Stimulated activated CD8-positive, alpha-beta memory T cell treated with anti-CD3 and anti-CD28 coated beads, Interleukin-4, amount 100 ng/mL, for 24 hours (primary cell): ENCODE measurements around the gene IL3RA.
"Not testable (repeated sequence)": the region's sequence is repeated elsewhere in the genome, so short reads cannot be mapped to it uniquely, and the experiment has no call there.

Experiments
- DNase-seq: peaks from one replicate; pipeline ENCODE4 v3.0.0-alpha.2; 2020; ENCODE audit warnings: low read depth

IL3RA gene

GRCh38 chrX:1336331-1336943, at the start of gene IL3RA:
IL3RA (plus strand) TSS chrX:1336785; CDS start chrX:1341766, 4,981 bp downstream.
- DNase-seq = no peak

DNA sequence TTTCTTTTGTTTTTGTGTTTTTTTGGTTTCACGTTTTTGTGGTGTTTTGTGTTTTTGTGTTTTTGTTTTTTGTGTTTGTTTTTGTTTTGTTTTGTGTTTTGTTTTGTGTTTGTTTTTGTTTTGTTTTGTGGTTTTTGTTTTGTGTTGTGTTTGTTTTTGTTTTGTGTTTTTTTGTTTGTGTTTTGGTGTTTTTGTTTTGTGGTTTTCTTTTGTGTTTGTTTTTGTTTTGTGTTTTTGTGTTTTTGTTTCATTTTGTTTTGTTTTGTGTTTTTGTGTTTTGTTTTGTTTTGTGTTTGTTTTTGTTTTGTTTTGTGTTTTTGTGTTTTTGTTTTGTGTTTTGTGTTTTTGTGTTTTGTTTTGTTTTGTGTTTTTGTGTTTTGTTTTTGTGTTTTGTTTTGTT, 47.0 kb upstream of the IL3RA start:
- no peak for DNase-seq

DNA sequence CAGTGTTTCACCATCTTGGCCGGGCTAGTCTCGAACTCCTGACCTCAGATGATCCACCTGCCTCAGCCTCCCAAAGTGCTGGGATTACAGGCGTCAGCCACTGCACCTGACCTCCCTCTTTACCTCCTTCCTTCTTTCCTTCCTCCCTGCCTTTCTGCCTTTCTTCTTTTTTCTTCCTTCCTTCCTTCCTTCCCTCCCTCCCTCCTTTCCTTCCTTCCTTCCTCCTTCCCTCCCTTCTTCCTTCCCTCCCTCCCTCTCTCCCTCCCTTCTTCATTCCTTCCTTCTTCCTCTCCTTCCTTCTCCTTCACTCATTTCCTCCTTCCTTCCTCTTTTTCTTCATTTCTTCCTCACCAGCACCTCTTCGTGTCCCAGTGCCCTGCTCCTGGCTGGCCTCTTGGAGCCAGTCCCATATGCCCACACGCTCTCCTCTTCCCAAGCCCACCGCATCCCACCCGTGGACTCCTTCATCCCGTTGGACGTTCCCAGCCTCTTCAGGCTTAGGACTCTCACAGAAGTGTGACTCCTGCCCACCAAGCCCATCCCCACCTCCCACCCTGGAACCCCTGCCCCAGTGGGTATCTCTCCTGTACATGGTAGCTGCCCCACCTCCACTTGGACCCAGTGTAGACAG, 45.4 kb upstream of the IL3RA start:
- DNase-seq = no peak

- DNase-seq = no peak
Measured at GRCh38 chrX:1292575-1293290, 43.9 kb upstream of the IL3RA start.

DNA sequence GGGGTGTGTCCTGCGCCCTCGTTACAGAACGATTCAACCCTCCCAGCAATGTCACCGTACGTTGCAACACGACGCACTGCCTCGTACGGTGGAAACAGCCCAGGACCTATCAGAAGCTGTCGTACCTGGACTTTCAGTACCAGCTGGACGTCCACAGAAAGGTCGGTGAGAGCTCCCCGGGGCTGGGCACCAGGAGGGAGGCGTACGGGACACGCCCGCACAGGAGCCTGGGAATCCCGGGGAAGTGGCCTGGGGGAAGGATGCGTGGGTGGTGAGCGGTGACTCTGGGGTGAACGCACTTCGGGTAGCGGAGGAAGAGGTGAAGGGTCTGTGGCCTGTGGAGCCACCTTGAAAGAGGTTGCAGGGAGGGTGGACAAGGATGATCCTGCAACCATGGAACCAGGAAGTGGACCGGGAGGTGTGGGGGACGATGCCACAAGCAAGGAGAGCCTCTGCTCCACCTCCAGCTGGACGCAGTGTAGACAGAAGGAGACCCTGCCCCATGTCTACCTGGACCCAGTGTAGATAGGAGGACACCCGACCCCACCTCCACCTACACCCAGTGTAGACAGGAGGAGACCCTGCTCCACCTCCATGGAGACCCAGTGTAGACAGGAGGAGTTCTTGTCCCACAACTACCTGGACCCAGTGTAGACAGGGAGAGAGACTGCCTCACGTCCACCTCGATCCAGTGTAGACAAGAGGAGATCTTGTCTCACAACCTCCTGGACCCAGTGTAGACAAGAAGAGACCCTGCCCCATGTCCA, 42.1 kb upstream of the IL3RA start:
- DNase-seq = no peak

GRCh38 chrX:1295550-1295949, 41.0 kb upstream of the IL3RA start:
- DNase-seq = no peak

DNA sequence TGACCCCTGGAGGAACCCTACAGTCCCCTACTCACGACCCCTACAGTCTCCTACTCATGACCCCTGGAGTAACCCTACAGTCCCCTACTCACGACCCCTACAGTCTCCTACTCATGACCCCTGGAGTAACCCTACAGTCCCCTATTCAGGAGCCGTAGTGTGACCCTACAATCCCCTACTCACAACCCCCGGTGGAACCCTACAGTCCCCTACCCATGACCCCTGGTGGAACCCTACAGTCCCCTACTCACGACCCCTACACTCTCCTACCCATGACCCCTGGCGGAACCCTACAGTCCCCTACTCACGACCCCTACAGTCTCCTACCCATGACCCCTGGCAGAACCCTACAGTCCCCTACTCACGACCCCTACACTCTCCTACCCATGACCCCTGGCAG, 39.0 kb upstream of the IL3RA start:
- DNase-seq = not testable (repeated sequence)

- no peak for DNase-seq
Measured at GRCh38 chrX:1300449-1300848, 36.1 kb upstream of the IL3RA start.

GRCh38 chrX:1305411-1305810, 31.2 kb upstream of the IL3RA start:
- DNase-seq = no peak

DNA sequence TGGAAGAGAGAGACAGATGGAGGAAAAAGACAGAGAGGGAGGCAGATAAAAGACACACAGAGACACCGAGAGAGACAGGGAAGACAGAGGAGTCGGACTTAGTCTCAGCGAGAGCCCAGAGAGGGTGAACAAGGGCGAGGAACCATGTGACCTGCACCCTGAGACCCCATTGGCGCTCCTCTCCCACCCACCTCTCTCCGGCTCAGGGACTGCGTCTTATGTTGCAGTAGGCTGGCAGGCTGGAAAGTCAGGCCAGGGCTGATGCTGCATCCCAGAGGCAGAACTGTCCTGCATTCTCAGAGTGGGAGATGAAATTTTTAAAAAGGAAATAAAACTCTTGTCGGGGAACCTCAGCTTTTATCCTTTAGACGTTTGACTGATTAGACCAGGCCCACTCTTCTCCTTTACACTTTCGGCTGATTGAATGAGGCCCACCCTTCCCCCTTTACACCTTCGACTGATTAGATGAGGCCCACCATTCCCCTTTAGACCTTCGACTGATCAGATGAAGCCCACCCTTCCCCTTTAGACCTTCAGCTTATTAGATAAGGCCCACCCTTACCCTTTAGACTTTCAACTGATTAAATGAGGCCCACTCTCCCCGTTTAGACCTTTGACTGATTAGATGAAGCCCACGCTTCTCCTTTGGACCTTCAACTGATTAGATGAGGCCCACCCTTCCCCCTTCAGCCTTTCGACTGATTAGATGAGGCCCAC, 29.5 kb upstream of the IL3RA start:
- no peak for DNase-seq

DNA sequence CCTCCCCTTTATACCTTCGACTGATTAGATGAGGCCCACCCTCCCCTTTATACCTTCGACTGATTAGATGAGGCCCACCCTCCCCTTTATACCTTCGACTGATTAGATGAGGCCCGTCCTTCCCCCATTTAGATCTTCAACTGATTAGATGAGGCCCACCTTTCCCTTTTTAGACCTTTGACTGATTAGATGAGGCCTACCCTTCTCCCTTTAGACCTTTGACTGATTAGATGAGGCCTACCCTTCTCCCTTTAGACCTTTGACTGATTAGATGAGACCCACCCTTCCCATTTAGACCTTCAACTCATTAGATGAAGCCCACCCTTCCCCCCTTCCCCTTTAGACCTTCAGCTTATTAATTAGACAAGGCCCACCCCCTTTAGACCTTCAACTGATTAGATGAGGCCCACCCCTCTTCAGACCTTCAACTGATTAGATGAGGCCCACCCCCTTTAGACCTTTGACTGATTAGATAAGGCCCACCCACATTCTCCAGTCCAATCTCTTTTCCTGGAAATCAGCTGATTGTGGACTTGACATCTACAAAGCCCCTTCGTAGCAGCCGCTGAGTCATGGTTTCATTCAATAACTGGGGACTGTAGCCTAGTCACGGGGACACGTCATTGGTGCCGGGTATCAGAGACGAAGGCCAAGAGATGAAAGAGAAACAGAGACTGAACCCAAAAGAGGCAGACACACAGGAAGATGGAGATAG, 28.8 kb upstream of the IL3RA start:
- DNase-seq = no peak

- no peak for DNase-seq
Measured at GRCh38 chrX:1308476-1308875, 28.1 kb upstream of the IL3RA start.

DNA sequence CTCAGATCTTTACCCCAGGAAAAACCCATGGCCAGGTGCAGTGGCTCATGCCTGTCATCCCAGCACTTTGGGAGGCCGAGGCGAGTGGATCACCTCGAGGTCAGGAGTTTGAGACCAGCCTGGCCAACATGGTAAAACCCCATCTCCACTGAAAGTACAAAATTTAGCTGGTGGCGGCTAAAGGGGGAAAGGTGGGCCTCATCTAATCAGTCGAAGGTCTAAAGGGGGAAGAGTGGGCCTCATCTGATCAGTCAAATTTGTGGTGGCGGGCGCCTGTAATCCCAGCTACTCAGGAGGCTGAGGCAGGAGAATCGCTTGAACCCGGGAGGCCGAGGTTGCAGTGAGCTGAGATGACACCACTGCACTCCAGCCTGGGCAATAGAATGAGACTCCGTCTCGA, 27.7 kb upstream of the IL3RA start:
- DNase-seq = not testable (repeated sequence)

- DNase-seq = no peak
Measured at GRCh38 chrX:1313788-1314187, 22.8 kb upstream of the IL3RA start.

DNA sequence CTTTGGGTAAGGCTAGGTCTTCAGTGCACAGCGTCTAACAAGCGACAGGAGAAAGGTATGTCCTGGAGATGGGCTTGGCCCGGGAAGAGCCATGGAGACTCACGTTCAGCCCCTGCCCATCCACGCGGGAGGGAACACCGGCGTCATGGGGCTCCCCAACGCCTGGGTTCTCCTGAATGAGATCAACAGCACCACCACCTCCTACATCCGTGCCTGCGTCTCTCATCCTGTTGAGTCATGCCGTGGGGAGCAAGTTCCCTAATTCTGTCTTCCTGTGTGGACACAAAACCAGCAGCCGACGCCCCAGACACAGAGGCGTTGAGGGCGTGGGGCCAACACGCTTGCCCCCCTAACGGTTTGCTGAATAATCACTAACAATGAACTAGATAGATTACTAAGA, 20.1 kb upstream of the IL3RA start:
- no peak for DNase-seq

DNA sequence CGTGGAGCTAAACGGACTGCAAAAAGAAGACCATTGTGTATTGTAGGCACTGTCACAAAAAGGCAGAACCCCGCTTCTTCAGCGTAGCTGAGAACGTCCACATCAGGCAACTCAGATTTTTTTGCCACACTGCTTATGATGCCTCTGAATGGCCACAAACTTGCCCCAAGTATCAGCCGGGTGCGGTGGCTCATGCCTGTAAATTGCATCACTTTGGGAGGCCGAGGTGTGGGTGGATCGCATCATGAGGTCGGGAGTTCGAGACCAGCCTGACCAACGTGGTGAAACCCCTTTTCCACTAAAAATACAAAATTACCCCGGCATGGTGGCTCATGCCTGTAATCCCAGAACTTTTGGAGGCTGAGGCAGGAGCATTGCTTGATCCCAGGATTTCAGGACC, 14.9 kb upstream of the IL3RA start:
- DNase-seq = no peak

DNA sequence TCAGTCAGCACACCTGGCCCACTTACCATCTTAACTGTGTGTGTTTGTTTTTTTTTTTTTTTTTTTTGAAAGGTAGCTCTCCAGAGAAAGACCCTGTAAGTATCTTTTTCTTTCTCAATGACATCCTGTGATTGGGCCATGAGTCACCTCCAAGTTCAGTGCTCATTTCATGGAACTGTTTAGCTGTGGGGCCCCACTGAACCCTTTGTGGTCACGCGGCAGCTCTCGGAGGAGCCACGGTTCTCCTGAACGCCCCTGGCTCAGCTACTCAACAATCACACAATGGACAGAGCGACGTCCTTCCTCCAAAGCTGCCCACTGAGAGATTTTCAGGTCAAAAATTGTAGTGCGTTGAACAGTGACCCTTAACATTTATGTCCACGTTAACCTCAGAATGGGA, 14.2 kb upstream of the IL3RA start:
- DNase-seq = no peak

GRCh38 chrX:1323315-1323714, 13.3 kb upstream of the IL3RA start:
- DNase-seq = peak; percentile 22

DNA sequence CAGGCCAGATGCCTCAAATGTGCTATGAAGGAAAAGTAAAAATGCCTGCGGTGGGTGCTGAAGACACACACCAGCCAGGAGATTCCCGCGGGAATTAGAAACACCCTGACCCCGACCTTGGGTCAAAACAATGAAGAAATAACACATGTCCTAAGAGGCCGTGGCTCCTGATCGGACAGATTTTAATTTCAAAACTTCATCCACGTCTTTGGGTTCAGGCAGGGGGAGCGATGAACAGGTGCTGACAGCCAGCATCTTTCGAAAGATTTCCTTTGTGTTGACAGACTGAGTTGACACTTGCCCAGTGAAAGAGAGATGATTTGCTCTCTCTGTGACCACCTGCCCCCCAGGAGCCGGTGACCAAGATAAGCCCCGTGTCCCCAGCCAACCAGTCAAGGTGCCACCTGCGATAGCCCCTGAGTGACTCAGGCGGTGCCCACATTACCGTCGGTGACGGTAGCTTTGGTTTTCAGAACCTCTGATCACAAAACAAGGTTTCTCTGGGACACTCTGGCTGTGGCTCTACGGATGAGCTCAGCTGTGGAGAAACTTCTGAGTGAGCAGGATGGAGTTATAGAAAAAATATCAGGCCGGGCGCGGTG, 11.0 kb upstream of the IL3RA start:
- no peak for DNase-seq

DNA sequence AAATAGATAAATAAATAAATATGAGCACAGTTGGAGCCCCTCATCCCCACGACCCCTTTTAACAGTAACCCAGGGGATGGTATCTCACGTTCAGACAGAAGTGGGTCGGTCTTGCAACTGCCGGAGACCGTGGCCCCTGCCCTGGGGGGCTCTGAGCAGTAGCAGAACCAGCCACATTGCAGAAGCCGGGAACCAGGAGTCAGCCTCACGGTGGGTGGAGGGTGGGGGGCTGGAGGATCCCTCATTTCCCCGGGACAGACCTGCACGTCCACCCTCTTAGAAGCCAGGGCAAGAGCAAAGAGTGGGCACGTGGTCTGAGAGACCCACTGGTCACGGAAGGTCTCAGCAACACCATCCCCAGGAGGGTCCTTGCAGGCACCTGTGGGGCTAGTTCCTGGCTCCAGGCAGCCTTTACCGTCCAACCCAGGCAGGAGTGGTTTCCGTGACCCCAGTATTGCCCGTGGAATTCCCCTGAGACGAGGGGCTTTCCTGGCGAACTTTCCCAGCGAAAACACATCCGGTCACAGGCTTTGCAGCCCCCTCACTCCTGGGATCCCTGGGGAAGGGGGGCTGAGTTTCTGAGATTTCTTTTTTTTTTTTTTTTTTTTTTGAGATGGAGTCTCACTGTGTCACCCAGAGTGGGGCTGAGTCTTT, 8.8 kb upstream of the IL3RA start:
- no peak for DNase-seq

GRCh38 chrX:1330605-1331004, 6.0 kb upstream of the IL3RA start:
- no peak for DNase-seq
